HG02840 (cell line): ENCODE measurements around the gene KCND3.

Experiments used
- ATAC-seq: cut with Tn5 transposase; IDR thresholded peaks from one replicate; pipeline ENCODE4 v1.9.1; 2021; ENCODE audit warnings: mild to moderate bottlenecking, moderate library complexity, moderate number of reproducible peaks; ENCODE audit not compliant: unreplicated experiment, low FRiP score

KCND3 gene

GRCh38 chr1:111789666-111790316 lies 199.7 kb downstream of the KCND3 start:
- no peak for ATAC-seq

GRCh38 chr1:111789142-111789541 lies 200.3 kb downstream of the KCND3 start:
- ATAC-seq = no peak

GRCh38 chr1:111786669-111787207 lies 202.7 kb downstream of the KCND3 start:
- ATAC-seq = no peak

GRCh38 chr1:111784273-111784901 lies 205.1 kb downstream of the KCND3 start:
- ATAC-seq = no peak

GRCh38 chr1:111779546-111779945 lies 209.9 kb downstream of the KCND3 start:
- ATAC-seq = no peak

GRCh38 chr1:111778541-111779051 lies 210.9 kb downstream of the KCND3 start:
- no peak for ATAC-seq

GRCh38 chr1:111778066-111778465 lies 211.4 kb downstream of the KCND3 start:
- no peak for ATAC-seq

- ATAC-seq = no peak
Measured at GRCh38 chr1:111777301-111777700, 212.2 kb downstream of the KCND3 start.

GRCh38 chr1:111776861-111777260 lies 212.6 kb downstream of the KCND3 start:
- ATAC-seq = no peak

GRCh38 chr1:111776391-111776790 lies 213.1 kb downstream of the KCND3 start:
- no peak for ATAC-seq

GRCh38 chr1:111775966-111776365 lies 213.5 kb downstream of the KCND3 start:
- no peak for ATAC-seq

GRCh38 chr1:111770916-111771315 lies 218.6 kb downstream of the KCND3 start:
- ATAC-seq = no peak

- no peak for ATAC-seq
Measured at GRCh38 chr1:111769517-111770146, 219.8 kb downstream of the KCND3 start.

- no peak for ATAC-seq
Measured at GRCh38 chr1:111768625-111769024, 220.8 kb downstream of the KCND3 start.

- ATAC-seq = no peak
Measured at GRCh38 chr1:111768023-111768422, 221.4 kb downstream of the KCND3 start.

- ATAC-seq = no peak
Measured at GRCh38 chr1:111762332-111762731, 227.1 kb downstream of the KCND3 start.

GRCh38 chr1:111761717-111762116 lies 227.8 kb downstream of the KCND3 start:
- no peak for ATAC-seq

- ATAC-seq = no peak
Measured at GRCh38 chr1:111758373-111758772, 231.1 kb downstream of the KCND3 start.

GRCh38 chr1:111756124-111756513 lies 233.3 kb downstream of the KCND3 start:
- ATAC-seq = no peak

GRCh38 chr1:111755331-111756123 lies 233.9 kb downstream of the KCND3 start, which contains the start of gene DDX20:
TSS of gene DDX20 (plus strand) at chr1:111755901. CDS start at chr1:111755925, 24 bp downstream.
- peak; percentile 93 for ATAC-seq

- ATAC-seq = no peak
Measured at GRCh38 chr1:111754984-111755330, 234.5 kb downstream of the KCND3 start.
